A673 (cell line): ENCODE data around the gene LGI1. TPM values are rescaled to one million over a fixed set of nuclear protein-coding genes. Genes with fewer than 3 reads are reported as not detected.

Experiments
- BruUV-seq: library from RNA; stranded (reverse); fragments of 400-500 nt; replicated peaks from 2 replicates; lab custom pipeline; 2021; lab: Mats Ljungman, UMichigan
- CTCF ChIA-PET: fragments of 300-600 bp; sonication (Branson Sonifier 250); formaldehyde crosslinking; loops from one replicate; lab custom pipeline; 2022; ENCODE audit warnings: antibody characterized with exemption; lab: Charles Lee
- POLR2A ChIA-PET: fragments of 300-600 bp; sonication (Branson Sonifier 250); formaldehyde crosslinking; loops from one replicate; lab custom pipeline; 2022; ENCODE audit warnings: antibody characterized with exemption; ENCODE audit not compliant: low non-redundant PET; lab: Charles Lee
- DNase-seq: peaks from one replicate; pipeline ENCODE4 v3.0.0-alpha.2; 2015; ENCODE audit warnings: low spot score
- H3K27ac ChIP-seq: fragments of 200-600 bp; sonication (generic); 2 replicates; pipeline ENCODE4 v1.5.1; 2016; ENCODE audit warnings: mixed run types, low read depth, mild to moderate bottlenecking, mixed read lengths, antibody characterized with exemption, low read length; ENCODE audit not compliant: poor library complexity, severe bottlenecking
- H3K27me3 ChIP-seq: fragments of 200-600 bp; sonication (generic); replicated peaks from 2 replicates; pipeline ENCODE4 v1.6.1; 2017; ENCODE audit warnings: mixed run types, low read depth, mild to moderate bottlenecking, mixed read lengths, antibody characterized with exemption, low read length; ENCODE audit not compliant: insufficient read depth, poor library complexity
- H3K36me3 ChIP-seq: fragments of 200-600 bp; sonication (generic); 2 replicates; pipeline ENCODE4 v1.6.1; 2016; ENCODE audit warnings: mixed run types, mild to moderate bottlenecking, mixed read lengths, antibody characterized with exemption, low read length; ENCODE audit not compliant: insufficient read depth, poor library complexity, severe bottlenecking
- H3K4me1 ChIP-seq: fragments of 200-600 bp; sonication (generic); 2 replicates; pipeline ENCODE4 v1.6.1; 2017; ENCODE audit warnings: mixed run types, mild to moderate bottlenecking, mixed read lengths, antibody characterized with exemption, low read length; ENCODE audit not compliant: insufficient read depth, poor library complexity, severe bottlenecking
- H3K4me3 ChIP-seq: fragments of 200-600 bp; sonication (generic); 2 replicates; pipeline ENCODE4 v1.5.1; 2016; ENCODE audit warnings: low read depth, mixed run types, mild to moderate bottlenecking, mixed read lengths, low read length; ENCODE audit not compliant: poor library complexity, severe bottlenecking
- H3K9me3 ChIP-seq: fragments of 200-600 bp; sonication (generic); 2 replicates; pipeline ENCODE4 v1.6.1; 2016; ENCODE audit warnings: mixed run types, low read depth, mild to moderate bottlenecking, mixed read lengths, antibody characterized with exemption, low read length; ENCODE audit not compliant: poor library complexity, severe bottlenecking
- CTCF ChIP-seq: fragments of 300-800, 200-600 bp; sonication (generic); conservative IDR thresholded peaks from 2 replicates; pipeline ENCODE4 v1.5.1; 2017; ENCODE audit warnings: low read depth, mild to moderate bottlenecking, antibody characterized with exemption, low read length, moderate library complexity, mixed read lengths
- EZH2 ChIP-seq: fragments of 200-600 bp; sonication (generic); IDR thresholded peaks from 2 replicates; pipeline ENCODE4 v1.6.1; 2017; ENCODE audit warnings: borderline replicate concordance, low read depth, mild to moderate bottlenecking, mixed read lengths, antibody characterized with exemption, low read length; ENCODE audit not compliant: poor library complexity, severe bottlenecking
- intact Hi-C: fragments of 100-400 bp; cut with micrococcal nuclease; formaldehyde crosslinking; loops from one replicate; pipeline ENCODE4 v1.10.0; 2022; ENCODE audit not compliant: unreplicated experiment
- total RNA-seq: library from RNA; stranded (reverse); gene quantifications from 2 replicates; pipeline ENCODE4 v1.2.3, GENCODE V29; 2021

Gene LGI1
- total RNA-seq, 1 experiment from 2014 or later, result not detected

- no peak for DNase-seq
- H3K4me3 ChIP-seq, result no peak overlapping the region
- intact Hi-C loops, result no loop called here
- POLR2A ChIA-PET, result no interaction called here
- peaks cover under 1% of the 10 kb centered on the region for H3K27me3 ChIP-seq
- CTCF ChIA-PET, result no interaction called here
- no peak overlapping the region for H3K27ac ChIP-seq
- no TSS peak for BruUV-seq
- no peaks in the 10 kb centered on the region for H3K9me3 ChIP-seq
- no peak for TF ChIP-seq EZH2
- no peak for TF ChIP-seq CTCF
- H3K4me1 ChIP-seq, result no peaks in the 10 kb centered on the region
- H3K36me3 ChIP-seq, result no peaks in the 10 kb centered on the region
Measured at GRCh38 chr10:93762979-93763391, 5.2 kb downstream of the LGI1 start.

GRCh38 chr10:93766918-93767317 is 9.2 kb downstream of the LGI1 start:
- ChIA-PET CTCF (no interaction called here), POLR2A (no interaction called here)
- BruUV-seq, result no TSS peak
- no peak overlapping the region for H3K4me3 ChIP-seq
- H3K36me3 ChIP-seq, result no peaks in the 10 kb centered on the region
- H3K27ac ChIP-seq, result no peak overlapping the region
- DNase-seq, result no peak
- no peak for TF ChIP-seq CTCF
- H3K27me3 ChIP-seq, result no peaks in the 10 kb centered on the region
- intact Hi-C loops, result no loop called here
- H3K4me1 ChIP-seq, result no peaks in the 10 kb centered on the region
- no peaks in the 10 kb centered on the region for H3K9me3 ChIP-seq

DNA sequence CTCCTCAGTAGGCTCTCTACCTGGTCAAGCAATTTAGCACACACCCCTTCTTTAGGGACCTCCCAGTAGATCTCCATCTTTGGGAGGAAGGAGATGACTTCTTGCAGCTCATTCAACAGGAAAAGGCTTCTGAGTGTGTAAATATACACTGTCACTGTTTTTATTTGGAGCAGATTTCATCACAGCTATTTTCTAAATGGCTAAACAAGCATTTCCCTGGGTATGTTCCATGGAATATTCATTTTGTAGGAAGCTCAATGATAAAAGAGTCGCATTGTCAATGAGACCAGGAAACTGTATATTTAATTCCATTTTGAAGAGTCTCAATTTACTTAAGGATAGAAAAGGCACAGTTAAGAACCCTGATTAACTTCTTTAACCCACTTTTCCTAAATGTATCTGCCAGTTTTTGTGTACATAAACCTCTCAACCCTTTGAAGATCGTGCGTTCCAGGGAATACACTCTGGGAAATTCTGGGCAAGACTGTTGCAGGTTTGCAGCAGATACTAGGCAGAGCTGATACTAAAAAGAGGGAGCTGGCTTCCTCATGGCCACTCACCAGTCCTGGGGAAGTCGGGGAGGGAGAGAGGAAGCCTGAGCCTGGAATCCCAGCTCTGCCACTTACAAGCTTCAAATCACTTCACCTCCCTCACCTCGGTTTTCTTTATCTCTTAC is 10.1 kb downstream of the LGI1 start:
- H3K4me3 ChIP-seq, result no peak overlapping the region
- BruUV-seq, result no TSS peak
- POLR2A ChIA-PET, result no interaction called here
- no peak for DNase-seq
- no peaks in the 10 kb centered on the region for H3K9me3 ChIP-seq
- H3K4me1 ChIP-seq, result no peaks in the 10 kb centered on the region
- intact Hi-C loops, result no loop called here
- no peak overlapping the region for H3K27ac ChIP-seq
- no peaks in the 10 kb centered on the region for H3K27me3 ChIP-seq
- no peaks in the 10 kb centered on the region for H3K36me3 ChIP-seq
- TF ChIP-seq EZH2, result no peak
- no peak for TF ChIP-seq CTCF
- CTCF ChIA-PET, result no interaction called here
